Large intestine (tissue), 3 donors: ENCODE data around the gene TBC1D22B. TPM values are rescaled to one million over a fixed set of nuclear protein-coding genes. Genes with fewer than 3 reads are reported as not detected.
"Not testable (repeated sequence)": the region's sequence is repeated elsewhere in the genome, so short reads cannot be mapped to it uniquely, and the experiment has no call there.

Source experiments
- DNase-seq, 2 donors: peaks; one replicate each; pipeline versions ENCODE4 v3.0.0 to v3.0.0-alpha.2; 2013
- H3K27ac ChIP-seq: one replicate; pipeline ENCODE4 v1.5.1; 2013; ENCODE audit warnings: low read length
- H3K27me3 ChIP-seq: 2 replicates; pipeline ENCODE4 v1.6.1; 2013; ENCODE audit warnings: low read length; ENCODE audit not compliant: control insufficient read depth, insufficient read depth
- H3K36me3 ChIP-seq: 2 replicates; pipeline ENCODE4 v1.6.1; 2013; ENCODE audit warnings: low read length; ENCODE audit not compliant: control insufficient read depth, insufficient read depth
- H3K4me1 ChIP-seq: one replicate; pipeline ENCODE4 v1.6.1; 2013; ENCODE audit warnings: low read length; ENCODE audit not compliant: control insufficient read depth, insufficient read depth
- H3K4me3 ChIP-seq: one replicate; pipeline ENCODE4 v1.5.1; 2013; ENCODE audit warnings: low read length
- H3K9me3 ChIP-seq: one replicate; pipeline ENCODE4 v1.6.1; 2013; ENCODE audit warnings: mild to moderate bottlenecking, low read depth, low read length, moderate library complexity; ENCODE audit not compliant: control insufficient read depth
- WGBS: methylation state at CpG from one replicate; pipeline ENCODE4 v1.1.5; 2013; ENCODE audit warnings: low lambda C conversion rate; ENCODE audit not compliant: insufficient coverage; 5-methylcytosine and 5-hydroxymethylcytosine counted together
- polyA plus RNA-seq: library from polyadenylated mRNA; unstranded; fragments of 120-200 nt; gene quantifications from one replicate; pipeline ENCODE4 v1.2.1, GENCODE V29; 2013

Gene TBC1D22B
- polyA plus RNA-seq, 1 donor: 7.0 TPM

GRCh38 chr6:37321516-37322415 is 64.2 kb downstream of the TBC1D22B start:
- Histone ChIP-seq H3K4me3 (no peak overlapping the region), H3K4me1 (peaks cover 12% of the 10 kb centered on the region), H3K36me3 (peaks cover 34% of the 10 kb centered on the region), H3K27me3 (no peaks in the 10 kb centered on the region), H3K27ac (no peak overlapping the region), H3K9me3 (no peaks in the 10 kb centered on the region)
- WGBS: 100% methylated on average over 2 of the region's 8 CpGs
- DNase-seq: no peak

- WGBS: 100% methylated on average over 1 of the region's 3 CpGs
- H3K4me3 ChIP-seq: no peak overlapping the region
- H3K36me3 ChIP-seq: peaks cover 17% of the 10 kb centered on the region
- no peaks in the 10 kb centered on the region for H3K27me3 ChIP-seq
- H3K4me1 ChIP-seq: peaks cover 12% of the 10 kb centered on the region
- H3K9me3 ChIP-seq: no peaks in the 10 kb centered on the region
- H3K27ac ChIP-seq: no peak overlapping the region
- no peak for DNase-seq
These were observed 66.0 kb downstream of the TBC1D22B start for GRCh38 chr6:37323580-37323979.

GRCh38 chr6:37324131-37325033 is 66.8 kb downstream of the TBC1D22B start:
- H3K36me3 ChIP-seq: peaks cover 17% of the 10 kb centered on the region
- WGBS: 54% methylated on average over 4 of the region's 4 CpGs
- DNase-seq: no peak
- no peaks in the 10 kb centered on the region for H3K27me3 ChIP-seq
- H3K4me1 ChIP-seq: peaks cover 12% of the 10 kb centered on the region
- no peak overlapping the region for H3K4me3 ChIP-seq
- H3K9me3 ChIP-seq: no peaks in the 10 kb centered on the region
- H3K27ac ChIP-seq: peak overlapping the region; percentile 73

GRCh38 chr6:37330345-37330744 is 72.8 kb downstream of the TBC1D22B start:
- H3K4me3 ChIP-seq, H3K27me3 ChIP-seq, H3K4me1 ChIP-seq, DNase-seq, H3K9me3 ChIP-seq, H3K27ac ChIP-seq: not testable (repeated sequence)
- 100% methylated on average over 1 of the region's 10 CpGs for WGBS
- H3K36me3 ChIP-seq: peaks cover 11% of the 10 kb centered on the region

GRCh38 chr6:37331047-37331446 is 73.5 kb downstream of the TBC1D22B start:
- DNase-seq: no peak
- H3K27ac ChIP-seq: no peak overlapping the region
- no CpG with 5 or more reads among the region's 13 CpGs for WGBS
- no peaks in the 10 kb centered on the region for H3K9me3 ChIP-seq
- no peaks in the 10 kb centered on the region for H3K4me1 ChIP-seq
- no peak overlapping the region for H3K4me3 ChIP-seq
- peaks cover 11% of the 10 kb centered on the region for H3K36me3 ChIP-seq
- no peaks in the 10 kb centered on the region for H3K27me3 ChIP-seq

- Histone ChIP-seq H3K4me3 (no peak overlapping the region), H3K36me3 (peaks cover 11% of the 10 kb centered on the region), H3K4me1 (no peaks in the 10 kb centered on the region), H3K27ac (no peak overlapping the region), H3K9me3 (no peaks in the 10 kb centered on the region), H3K27me3 (no peaks in the 10 kb centered on the region)
- no CpG with 5 or more reads among the region's 1 CpG for WGBS
- DNase-seq: no peak
These were observed 75.3 kb downstream of the TBC1D22B start for GRCh38 chr6:37332894-37333293.

GRCh38 chr6:37334047-37334446 is 76.5 kb downstream of the TBC1D22B start:
- no peak for DNase-seq
- H3K4me1 ChIP-seq: no peaks in the 10 kb centered on the region
- H3K4me3 ChIP-seq: no peak overlapping the region
- H3K36me3 ChIP-seq: peaks cover 11% of the 10 kb centered on the region
- no peaks in the 10 kb centered on the region for H3K27me3 ChIP-seq
- no peaks in the 10 kb centered on the region for H3K9me3 ChIP-seq
- no peak overlapping the region for H3K27ac ChIP-seq

- H3K36me3 ChIP-seq, DNase-seq, H3K4me3 ChIP-seq, H3K27ac ChIP-seq, H3K27me3 ChIP-seq, H3K9me3 ChIP-seq, H3K4me1 ChIP-seq: not testable (repeated sequence)
- WGBS: no CpG with 5 or more reads among the region's 3 CpGs
These were observed 80.7 kb downstream of the TBC1D22B start for GRCh38 chr6:37338317-37338716.

GRCh38 chr6:37338745-37339255 is 81.2 kb downstream of the TBC1D22B start:
- 100% methylated on average over 1 of the region's 5 CpGs for WGBS

More at GRCh38 chr6:37338745-37339255, 81.2 kb downstream of the TBC1D22B start:
- DNase-seq: no peak
- Histone ChIP-seq H3K4me3 (no peak overlapping the region), H3K4me1 (no peaks in the 10 kb centered on the region), H3K9me3 (no peaks in the 10 kb centered on the region), H3K27me3 (peaks cover 8% of the 10 kb centered on the region), H3K36me3 (no peaks in the 10 kb centered on the region), H3K27ac (no peak overlapping the region)
